Measurements from ENCODE around the gene GGT5.
"Not testable (repeated sequence)": the region's sequence is repeated elsewhere in the genome, so short reads cannot be mapped to it uniquely, and the experiment has no call there.

GGT5 gene

DNA sequence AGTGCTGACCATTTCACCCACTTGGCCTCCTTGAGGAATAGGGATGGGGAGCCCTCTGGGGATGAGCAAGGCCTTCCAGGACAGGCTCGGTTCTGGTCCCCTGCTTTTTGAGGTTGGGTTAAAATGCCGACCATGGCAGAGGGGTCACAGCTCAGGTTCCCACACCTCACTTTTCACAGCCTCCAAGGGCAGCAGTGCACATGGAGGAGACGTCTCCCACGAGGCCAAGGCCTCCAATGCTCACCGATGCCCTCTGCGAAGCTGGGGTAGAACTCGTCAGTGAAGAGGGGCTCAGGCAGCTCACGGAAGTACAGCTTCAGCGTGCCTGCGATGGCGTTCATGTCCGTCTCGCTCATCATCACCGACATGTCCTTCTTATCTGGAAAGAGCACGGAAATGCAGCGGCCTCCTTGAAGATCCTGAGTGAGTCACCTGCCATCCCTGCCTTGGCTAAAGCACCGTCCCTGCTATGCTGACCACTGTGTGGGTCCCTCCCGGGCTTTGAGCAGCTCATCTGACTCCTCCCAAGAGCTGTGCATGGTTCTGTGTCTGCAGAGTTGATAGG lies 17.4 kb upstream of the GGT5 start:
- not testable (repeated sequence) for DNase-seq

DNA sequence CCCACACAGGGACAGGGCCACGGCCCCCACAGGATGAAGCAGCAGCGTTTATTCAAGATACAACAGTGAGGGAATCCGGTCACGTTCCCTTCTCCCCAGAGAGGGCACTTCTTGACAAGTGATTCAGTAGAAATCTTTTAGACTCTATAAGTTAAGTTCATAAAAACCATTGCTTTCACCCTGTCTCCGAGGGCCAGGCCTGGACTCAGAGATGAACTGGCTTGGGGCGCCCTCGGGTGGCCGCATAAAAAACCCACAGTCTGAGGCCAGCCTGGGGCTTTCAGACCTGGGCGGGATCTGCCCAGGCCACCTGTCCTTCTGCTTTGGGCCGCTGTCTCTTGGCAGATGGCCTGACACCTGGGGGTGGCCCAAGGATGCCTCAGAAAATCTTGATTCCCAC lies 14.6 kb upstream of the GGT5 start:
- peak; percentile 66 to 75 for DNase-seq

DNA sequence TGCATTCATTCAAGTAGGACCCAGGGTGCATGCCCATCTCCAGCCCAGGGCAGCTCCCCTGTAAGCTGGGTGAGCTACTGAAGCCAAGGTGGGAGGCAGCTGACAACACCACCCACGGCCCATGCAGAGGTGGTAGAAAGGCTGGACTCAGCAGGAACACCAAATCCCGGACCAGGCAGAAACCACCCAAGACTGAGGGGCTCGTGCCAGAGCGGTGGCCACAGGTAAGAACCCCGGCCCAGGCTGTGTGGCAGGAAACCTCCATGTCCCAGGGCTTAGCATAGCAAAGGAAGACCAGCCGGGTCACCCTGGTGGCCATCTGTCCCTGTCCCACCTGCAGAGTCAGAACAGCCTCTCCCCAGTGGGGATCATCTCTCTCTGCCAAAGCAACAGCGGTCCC lies 11.9 kb upstream of the GGT5 start:
- not testable (repeated sequence) for DNase-seq

DNA sequence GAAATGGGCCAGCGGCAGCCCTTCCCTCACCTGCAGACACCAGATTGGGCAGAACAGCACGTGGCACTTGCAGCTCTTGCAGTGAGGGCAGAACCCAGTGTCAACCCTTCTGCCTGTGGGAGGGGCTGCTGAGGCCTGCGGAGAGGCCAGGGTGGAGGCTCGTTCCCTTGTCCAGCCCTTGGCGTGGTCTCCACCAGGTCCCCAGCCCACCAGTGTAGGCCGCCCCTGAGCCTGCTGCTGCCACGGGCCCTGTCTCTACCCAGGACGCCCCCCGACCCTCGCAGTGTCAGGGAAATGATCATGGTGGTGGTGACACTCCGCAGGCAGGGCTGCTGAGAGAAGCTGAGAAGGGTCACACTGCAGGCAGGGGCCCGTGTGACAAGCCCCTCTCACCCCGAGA lies 11.3 kb upstream of the GGT5 start:
- DNase-seq: not testable (repeated sequence)

DNA sequence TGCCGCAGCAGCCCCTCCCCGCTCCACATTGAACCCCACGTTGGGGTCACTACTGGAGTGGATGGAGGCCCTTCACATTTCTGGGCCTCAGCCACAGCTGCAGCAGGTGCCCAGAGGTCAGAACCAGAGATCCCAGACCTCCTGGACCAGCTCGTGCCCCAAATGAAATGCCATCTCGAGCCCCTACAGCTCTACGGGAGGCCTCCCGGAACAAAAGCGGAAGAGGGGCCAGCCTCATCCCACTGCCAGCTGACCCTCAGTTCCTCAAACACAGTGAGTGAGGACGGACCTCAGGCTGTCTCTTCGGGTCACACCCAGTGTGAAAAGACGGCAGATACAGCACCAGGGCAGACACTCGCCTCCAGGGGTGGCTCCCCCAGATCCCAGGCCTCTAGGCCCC lies 8.2 kb upstream of the GGT5 start:
- DNase-seq: not testable (repeated sequence)

DNA sequence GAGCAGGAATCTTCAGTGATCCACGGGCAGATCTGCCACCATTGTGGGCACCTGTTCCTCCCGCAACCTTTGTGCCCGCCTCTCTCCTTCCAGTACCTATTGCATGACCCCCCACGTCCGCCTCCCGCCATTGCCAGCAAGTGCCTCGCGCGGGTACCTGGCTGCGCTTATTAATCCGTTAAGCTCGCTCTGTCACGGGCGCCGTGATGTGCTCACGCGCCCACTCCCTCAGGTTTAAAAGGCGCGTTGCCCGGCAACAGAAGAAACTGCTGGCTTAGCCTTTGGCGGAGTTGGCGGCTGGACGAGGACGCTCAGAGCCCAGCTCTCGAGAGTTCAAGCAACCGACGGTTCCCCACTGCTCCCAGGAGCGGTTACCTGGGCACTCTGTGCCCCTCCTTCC lies 6.4 kb upstream of the GGT5 start:
- not testable (repeated sequence) for DNase-seq

DNA sequence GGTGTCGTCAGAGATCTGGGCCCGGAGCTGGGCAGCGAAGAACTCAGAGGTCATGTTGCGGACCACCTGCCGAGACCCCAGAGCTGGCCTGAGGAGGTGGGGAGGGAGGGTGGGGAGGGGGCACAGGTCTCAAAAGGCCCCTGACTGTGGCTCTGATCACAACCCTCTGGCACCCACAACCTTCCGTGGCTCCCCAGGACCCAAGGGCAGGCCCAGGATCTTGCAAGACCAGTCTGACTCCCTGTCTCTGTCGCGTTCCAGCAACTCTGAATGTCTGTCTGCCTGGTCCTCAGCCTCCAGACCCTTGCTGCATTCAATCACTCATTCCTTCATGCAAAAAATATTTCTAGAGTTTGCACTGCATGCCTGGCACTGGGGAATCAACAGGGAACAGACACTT lies 4.5 kb upstream of the GGT5 start:
- DNase-seq: not testable (repeated sequence)

DNA sequence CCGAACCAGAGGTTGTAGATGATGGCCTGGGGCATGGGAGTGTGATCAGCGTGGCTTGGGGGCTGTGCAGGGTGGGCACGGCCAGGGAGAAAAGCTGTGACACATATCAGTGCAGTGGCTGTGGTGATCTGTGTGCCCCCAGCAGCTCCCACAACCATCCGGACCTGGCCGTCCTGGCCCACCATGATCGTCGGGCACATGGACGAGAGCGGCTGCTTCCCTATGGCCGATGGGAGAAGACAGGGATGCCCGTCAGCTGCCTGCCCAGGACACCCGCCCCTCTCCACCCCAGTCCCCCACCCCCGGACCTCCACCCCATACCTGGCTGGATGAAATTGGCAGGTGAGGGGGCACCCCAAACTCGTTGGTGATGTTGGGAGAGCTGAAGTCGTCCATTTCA lies 3.7 kb upstream of the GGT5 start:
- not testable (repeated sequence) for DNase-seq

DNA sequence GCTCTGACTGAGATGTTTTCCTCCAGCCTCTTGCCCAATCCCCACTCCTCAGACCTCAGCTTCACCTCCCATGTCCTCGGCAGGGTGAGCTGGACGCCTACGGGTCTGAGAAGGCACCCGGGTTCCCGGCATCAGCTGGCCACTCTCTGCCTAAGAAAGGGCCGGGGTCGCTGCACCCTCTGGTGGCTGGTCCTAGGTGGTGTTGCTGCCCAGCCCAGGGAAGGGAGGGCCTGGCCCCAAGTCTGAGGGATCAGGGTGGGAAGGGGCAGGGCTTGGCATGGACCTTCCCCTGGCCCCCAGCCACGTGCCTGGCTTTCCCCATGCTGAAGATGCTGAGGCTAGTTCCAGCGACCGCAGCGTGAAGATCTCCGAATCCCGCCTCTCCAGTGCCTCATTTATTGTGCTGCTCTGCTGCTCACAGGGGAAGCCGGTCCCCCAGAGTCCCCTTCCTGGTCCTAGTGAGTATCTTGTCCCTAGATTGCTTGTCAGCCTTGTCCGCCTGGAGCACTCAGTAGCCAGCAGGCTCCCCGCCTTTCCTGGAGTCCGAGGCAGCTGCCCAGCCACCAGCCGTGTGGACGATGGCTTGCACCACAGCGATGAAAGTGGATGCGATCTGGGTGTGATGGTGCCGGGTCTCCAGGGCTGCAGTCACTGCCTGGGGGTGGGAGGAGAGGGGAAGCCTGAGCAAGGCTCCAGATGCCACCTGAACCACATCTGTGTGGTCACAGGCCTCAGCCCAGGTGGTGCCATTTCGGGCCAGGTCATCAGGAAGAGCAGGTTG lies 2.9 kb upstream of the GGT5 start:
- DNase-seq: peak; percentile 53 to 64

DNA sequence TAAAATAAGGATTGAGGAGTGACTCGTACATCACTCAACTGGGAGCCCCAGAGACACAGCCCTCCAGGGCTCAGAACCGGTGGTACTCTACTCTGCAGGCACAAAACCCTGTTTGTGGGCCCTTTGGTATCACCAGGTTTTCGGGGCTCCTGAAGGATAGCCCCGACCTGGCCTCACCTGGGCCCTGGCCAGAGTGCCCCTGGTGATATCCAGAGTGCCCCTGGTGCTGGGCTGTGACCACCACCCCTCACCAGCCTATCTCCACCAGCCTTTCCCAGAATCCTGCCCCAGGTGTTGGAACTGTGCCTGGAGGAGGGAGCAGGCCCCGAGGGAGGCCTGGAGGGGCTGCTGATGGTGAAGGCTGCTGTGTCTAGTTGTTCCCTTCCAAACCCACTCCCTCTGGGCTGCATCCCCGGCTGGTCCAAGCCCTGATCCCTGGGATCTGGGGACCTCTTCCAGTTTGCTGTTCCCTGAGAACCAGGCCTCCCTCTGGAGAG lies 2.2 kb upstream of the GGT5 start:
- DNase-seq: no peak

DNA sequence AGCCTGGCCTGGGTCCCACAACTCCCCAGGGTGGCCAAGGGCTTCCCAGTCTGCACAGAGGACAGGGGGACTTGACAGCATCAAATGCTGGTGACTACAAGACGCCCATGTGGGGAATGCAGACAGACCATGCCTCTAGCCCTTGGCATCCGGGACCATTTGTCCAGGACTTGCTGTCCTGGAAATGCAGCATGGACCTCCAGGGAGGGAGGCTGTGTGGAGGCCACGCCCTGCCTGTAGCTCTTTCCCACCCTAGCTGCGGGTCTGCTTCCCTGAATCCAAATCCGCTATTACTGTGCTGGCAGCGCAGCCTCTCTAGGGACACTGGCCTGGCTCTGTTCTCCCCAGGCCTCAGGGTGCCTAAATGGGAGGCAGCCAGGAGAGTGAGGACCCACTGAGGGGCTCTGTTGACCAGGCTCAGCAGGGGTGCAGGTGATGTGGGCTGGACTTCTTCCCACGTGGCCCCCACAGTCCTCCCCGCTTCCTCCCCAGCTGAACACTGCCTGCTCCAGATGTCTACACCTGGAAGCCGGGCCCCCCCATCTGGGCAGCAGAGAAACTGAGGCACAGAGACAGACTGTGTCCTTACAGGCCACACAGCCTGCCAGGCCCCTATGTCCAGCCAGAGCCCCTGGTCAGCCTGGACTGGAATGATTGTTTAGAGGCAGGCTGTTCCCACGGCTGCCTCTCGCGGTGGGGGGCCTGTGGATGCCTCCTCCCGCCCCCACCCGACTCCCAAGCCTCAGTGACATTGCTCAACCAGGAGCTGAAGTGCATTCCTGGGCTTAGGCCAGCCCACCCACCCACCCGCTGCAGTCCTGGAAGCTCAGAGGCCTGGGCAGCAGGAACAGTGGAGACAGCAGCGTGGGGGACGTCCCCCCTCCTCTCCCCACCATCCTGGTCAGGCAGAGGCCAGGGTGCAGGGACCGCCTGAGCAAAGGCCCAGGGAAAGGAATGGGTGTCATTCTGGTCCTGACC lies 991 bp upstream of the GGT5 start:
- not testable (repeated sequence) for DNase-seq

DNA sequence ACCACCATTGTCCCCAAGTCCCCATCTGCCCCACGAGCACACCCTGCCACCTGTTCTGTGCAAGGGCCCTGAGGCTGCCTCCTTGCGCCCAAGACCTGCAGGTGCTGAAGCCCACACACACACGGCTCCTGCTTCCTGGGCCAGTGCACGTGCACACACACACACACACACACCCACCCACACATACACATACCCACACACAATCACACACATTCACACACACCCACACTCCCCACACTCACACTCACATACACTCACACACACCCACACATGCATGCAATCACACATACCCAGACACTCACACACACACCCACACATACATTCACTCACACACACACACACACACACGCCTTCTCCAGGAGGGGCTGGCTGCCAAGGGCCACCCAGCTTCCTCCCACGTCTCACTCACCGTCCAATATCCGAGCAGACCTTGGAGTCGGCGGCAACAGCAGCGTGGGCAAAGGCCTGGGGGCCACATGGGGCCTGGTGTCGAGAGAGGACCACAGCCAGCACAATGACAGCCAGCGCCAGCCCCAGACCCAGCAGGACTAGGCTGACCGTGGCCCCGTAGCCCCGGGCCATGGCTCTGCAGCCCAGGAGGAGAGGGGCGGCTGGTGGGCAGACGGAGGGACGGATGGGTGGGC lies 616 bp downstream of the GGT5 start:
- no peak for DNase-seq

DNA sequence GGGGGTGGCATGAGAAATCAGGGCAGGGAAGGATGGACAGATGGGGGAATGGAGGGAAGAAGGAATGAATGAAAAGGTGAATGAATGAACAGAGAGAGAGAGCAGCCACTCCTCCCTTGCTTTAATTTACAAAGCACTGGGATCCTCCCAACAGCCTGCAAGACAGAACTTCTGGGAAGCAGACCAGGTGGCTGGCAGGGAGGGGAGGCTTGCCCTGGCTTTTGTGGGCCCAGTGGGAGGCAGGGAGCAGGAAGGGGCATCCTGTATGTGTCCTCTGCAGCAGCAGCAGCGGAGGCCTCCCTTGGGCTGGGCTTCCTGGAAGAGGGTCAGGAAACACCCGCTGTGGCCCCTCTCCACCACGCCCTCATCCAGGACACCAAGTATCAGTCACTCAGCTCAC lies 1.5 kb downstream of the GGT5 start:
- DNase-seq: not testable (repeated sequence)

DNA sequence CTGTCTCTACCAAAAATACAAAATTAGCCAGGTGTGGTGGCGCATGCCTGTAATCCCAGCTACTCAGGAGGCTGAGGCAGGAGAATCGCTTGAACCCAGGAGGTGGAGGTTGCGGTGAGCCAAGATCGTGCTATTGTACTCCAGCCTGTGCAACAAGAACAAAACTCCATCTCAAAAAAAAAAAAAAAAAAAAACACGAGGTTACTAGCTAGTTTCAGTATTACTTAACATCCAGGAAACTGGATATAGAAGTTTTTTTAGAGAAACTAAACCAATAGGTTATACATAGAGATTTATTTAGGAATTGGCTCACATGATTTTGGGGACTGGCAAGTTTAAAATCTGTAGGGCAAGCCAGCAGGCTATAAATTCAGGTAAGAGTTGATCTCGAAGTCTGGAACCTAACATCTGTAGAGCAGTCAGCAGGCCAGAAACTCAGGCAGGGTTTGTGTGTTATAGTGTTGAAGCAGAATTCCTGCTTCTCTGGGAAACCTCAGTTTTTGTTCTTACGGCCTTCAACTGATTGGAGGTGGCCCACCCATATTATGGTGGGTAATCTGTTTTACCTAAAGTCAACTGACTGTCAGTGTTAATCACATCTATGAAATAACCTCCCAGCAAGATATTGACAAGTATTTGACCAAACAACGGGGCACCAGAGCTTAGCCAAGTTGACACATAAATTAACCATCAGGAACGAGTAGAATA lies 3.7 kb downstream of the GGT5 start:
- DNase-seq: not testable (repeated sequence)

DNA sequence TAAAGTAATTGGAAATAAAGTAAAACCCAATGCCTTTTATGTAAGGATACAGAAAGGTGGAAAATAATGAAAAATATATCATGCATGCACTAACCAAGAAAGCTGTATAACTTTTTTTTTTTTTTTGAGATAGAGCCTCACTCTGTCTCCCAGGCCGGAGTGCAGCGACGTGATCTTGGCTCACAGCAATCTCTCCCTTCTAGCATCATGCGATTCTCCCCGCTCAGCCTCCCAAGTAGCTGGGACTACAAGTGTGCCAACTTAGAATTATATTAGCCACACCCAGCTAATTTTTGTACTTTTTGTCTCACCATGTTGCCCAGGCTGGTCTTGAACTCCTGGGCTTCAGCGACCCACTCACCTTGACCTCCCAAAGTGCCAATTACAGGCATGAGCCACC lies 4.5 kb downstream of the GGT5 start:
- DNase-seq: no peak

DNA sequence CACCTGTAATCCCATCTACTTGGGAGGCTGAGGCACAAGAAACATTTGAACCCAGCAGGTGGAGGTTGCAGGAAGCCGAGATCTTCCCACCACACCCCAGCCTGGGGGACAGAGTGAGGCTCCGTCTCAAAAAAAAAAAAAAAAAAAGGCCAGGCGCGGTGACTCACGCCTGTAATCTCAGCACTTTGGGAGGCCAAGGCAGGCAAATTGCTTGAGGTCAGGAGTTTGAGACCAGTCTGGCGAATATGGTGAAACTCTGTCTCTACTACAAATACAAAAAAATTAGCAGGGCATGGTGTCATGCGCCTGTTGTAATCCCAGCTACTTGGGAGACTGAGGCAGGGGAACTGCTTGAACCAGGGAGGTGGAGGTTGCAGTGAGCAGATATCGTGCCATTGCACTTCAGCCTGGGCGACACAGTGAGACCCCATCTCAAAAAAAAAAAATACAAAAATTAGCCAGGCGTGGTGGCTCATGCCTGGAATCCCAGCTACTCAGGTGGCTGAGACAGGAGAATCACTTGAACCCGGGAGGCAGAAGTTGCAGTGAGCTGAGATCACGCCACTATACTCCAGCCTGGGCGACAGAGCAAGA lies 6.7 kb downstream of the GGT5 start:
- DNase-seq: not testable (repeated sequence)

DNA sequence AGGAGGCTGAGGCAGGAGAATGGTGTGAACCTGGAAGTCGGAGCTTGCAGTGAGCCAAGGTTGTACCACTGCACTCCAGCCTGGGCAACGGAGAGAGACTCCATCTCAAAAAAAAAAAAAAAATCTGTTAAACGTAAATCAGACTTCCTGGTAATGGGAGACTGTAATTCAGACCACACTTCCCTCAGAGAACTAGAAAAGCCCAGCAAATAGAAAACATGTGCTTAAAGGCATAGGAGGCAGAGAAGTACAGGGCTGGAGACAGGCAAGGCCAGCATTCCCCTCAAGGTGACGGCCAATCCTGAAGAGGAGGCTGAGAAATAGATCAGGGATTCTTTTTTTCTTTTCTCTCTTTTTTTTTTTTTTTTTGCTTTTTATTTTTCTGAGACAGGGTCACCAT lies 8.2 kb downstream of the GGT5 start:
- no peak for DNase-seq

DNA sequence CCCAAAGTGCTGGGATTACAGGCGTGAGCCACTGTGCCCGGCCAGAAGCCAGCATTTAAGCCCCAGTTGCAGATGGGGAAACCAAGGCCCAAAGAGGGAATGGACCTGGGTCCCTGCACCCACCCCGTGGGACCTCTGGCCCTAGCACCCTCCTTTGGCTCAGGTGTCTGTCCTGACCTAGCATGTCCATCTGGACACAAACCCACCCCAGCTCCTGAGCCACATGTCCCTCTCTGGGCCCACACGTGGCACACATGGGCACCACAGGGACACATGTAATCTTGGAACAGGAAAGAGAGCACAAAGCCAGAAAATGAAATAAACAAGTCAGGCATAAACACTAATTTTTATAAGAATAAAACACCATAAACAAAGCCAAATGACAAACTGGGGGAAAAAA lies 9.6 kb downstream of the GGT5 start:
- no peak for DNase-seq

DNA sequence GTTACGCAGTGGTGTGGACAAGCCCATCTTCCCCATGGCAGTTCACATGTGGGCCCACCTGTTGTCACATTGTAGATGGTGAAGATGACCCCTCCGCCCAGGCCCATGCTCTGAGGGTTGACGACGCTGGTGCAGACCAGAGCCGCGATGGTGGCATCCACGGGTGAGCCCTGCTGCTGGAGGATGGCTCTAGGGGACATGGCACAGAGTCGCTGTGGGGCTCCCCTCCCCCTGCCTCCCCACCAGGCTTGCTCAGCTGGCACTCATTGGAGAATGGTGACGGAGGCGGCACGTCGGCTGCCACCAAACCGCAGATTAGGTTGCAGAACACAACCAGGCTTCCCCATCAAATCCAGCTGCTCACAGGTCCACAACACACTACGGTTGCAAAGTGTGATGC lies 11.1 kb downstream of the GGT5 start:
- no peak for DNase-seq

DNA sequence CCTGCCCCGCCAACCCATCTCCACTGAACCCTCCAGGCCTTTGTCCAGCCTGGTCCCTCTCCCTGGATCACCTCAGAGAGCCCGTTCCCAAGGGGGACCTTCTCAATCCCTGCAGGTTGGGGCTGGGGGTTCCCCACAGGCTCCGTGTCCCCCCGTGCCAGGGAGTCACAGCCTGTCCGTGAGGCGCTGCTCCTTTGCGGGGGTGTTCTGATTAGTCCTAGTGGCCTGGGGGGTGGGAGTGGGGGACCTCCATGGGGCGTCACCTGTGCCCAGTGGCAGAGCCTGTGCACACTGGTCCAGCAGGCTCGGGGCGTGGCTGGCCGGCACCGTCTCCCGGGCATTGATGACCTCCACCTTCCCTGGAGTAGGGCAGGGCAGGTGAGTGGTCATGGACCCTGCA lies 11.6 kb downstream of the GGT5 start:
- DNase-seq: no peak

DNA sequence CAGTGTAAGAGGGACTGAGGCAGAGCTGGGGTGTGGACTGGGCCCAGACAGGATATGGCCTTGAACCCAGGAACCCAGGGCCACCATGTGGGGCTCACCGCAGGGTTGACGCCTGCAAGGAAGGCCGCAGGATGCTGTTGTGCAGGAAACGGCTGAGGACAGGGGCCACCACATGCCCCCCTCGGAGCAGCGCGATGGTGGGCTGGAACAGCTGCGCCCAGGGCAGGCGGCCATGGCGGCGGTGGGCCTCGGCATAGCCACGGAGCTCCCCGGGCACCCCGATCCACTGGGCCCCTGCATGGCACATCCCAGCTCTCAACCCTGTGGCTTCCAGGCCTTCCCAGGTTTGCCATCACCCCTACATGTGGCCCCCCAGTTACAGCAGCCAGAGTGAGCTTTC lies 12.2 kb downstream of the GGT5 start:
- DNase-seq: no peak

DNA sequence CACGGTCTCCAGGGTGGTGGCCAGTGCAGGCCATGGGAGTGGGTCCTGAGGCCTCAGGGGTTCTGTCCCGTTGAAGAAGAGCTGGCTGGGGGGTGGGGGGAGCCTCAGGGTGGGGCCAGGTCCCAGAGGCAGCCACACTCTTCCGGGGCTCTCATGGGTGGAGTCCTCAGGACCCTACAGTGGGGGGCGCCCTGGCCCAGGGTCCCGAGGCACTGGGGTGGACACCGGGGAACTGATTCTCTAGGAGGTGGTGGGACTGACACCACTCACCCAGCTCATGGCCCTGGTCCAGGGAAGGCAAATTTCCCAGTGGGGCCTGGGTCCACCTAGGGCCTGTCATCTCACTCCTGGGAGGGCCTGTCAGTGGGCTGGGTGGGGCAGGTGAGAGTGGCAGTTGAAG lies 12.8 kb downstream of the GGT5 start:
- DNase-seq: no peak

All from stimulated activated CD4-positive, alpha-beta T cell treated with anti-CD3 and anti-CD28 coated beads, Interleukin-2, amount 100 ng/mL, for 24 hours (primary cell).